Stimulated activated CD4-positive, alpha-beta T cell treated with anti-CD3 and anti-CD28 coated beads, Interleukin-15, amount 100 ng/mL, for 48 hours (primary cell): ENCODE data around the gene ADAM11.
"Not testable (repeated sequence)": the region's sequence is repeated elsewhere in the genome, so short reads cannot be mapped to it uniquely, and the experiment has no call there.

Experiments used
- DNase-seq, 2 donors: peaks; one replicate each; pipeline ENCODE4 v3.0.0-alpha.2; 2020; ENCODE audit warnings: low read depth in 2 of 2

Gene ADAM11, protein sequence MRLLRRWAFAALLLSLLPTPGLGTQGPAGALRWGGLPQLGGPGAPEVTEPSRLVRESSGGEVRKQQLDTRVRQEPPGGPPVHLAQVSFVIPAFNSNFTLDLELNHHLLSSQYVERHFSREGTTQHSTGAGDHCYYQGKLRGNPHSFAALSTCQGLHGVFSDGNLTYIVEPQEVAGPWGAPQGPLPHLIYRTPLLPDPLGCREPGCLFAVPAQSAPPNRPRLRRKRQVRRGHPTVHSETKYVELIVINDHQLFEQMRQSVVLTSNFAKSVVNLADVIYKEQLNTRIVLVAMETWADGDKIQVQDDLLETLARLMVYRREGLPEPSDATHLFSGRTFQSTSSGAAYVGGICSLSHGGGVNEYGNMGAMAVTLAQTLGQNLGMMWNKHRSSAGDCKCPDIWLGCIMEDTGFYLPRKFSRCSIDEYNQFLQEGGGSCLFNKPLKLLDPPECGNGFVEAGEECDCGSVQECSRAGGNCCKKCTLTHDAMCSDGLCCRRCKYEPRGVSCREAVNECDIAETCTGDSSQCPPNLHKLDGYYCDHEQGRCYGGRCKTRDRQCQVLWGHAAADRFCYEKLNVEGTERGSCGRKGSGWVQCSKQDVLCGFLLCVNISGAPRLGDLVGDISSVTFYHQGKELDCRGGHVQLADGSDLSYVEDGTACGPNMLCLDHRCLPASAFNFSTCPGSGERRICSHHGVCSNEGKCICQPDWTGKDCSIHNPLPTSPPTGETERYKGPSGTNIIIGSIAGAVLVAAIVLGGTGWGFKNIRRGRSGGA

DNA sequence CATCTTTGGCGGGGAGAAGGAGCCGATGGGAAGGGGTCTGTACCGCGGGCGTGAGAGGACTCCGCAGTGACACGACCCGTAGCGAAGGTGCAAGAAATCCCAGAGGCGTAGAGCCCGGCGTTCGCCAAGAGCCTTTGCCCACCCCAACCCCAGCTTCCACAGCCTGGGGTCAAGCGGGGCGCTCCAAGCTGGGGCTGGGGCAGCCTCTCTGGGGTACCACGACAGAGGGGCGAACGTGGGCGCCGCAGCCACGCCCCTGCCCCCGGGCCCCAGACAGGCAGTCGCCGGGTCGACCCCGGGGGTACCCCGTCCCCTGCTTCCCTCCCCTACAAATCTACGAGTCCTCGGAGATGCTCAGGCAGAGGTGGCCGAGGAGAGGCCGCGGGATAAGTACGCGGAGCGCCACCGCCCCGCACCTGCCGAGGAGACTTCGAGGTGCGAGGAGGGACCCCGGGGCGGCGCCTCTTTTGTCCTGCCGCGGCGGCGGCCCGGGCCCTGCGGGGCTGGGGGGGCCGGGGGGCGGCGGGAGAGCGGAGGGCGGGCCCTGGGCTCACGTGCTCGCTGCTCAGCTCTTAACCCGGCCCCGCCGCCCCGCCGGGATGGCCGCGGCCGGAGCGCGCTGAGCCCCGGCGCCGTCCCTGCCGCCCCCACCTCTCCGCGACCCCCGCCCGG is at the start of gene ADAM11:
TSS of gene ADAM11 (plus strand) at position 575 of the 672 bp plus-strand sequence. CDS start 212 bp downstream, outside the sequence.
- no peak for DNase-seq

- DNase-seq, result no peak
Observed at GRCh38 chr17:44719444-44719843, 39.3 kb upstream of the ADAM11 start.

- no peak for DNase-seq
Observed at GRCh38 chr17:44722254-44722653, 36.5 kb upstream of the ADAM11 start.

DNA sequence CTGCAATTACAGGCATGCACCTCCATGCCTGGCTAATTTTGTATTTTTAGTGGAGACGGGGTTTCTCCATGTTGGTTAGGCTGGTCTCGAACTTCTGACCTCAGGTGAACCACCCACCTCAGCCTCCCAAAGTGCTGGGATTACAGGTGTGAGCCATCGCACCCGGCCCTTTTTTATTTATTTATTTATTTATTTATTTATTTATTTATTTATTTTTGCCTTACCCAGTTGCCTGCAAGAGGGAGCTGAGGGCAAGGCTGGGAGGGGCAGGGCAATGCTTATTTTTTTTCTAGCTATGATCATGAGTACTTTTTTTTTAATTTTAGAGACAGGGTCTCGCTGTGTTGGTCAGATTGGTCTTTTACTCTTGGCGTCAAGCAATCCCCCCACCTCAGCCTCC is 32.7 kb upstream of the ADAM11 start:
- not testable (repeated sequence) for DNase-seq

GRCh38 chr17:44733753-44734152 is 25.0 kb upstream of the ADAM11 start:
- no peak for DNase-seq

- DNase-seq, result no peak
Observed at GRCh38 chr17:44734272-44734671, 24.5 kb upstream of the ADAM11 start.

DNA sequence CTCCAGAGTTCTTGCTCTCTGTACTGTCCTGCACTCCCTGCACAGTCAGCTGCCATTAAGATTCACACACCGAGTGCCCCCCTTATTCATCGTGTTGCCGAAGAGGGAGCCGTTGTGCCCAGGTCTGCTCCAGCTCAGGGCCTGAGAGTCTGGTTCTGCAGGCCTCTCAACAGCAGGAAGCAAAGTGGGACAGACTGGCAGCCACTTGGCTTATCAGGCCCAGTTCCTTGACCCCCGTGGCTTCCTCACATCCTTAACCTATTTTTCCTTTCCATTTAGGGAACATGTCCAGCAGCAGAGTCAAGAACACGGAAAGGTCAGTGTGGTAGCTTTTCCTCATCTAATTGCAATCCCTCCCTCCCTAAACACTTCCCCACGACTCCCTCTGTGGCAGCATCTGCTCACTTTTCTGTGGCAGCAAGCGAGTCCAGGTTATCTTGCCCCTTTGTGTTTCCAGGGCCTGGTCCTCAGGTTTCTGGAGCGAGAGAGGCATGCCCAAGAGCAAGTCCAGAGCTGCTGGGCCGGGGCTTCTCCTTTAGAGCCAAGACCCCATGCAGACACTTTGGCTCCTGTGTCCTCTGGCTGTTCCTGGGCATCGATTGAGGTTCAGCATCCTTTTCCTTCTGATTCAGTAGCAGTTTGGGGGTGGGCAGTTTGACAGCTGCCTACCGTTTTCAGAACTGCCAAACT is 22.1 kb upstream of the ADAM11 start:
- no peak for DNase-seq

- DNase-seq, result no peak
Observed at GRCh38 chr17:44738214-44738906, 20.4 kb upstream of the ADAM11 start.

DNA sequence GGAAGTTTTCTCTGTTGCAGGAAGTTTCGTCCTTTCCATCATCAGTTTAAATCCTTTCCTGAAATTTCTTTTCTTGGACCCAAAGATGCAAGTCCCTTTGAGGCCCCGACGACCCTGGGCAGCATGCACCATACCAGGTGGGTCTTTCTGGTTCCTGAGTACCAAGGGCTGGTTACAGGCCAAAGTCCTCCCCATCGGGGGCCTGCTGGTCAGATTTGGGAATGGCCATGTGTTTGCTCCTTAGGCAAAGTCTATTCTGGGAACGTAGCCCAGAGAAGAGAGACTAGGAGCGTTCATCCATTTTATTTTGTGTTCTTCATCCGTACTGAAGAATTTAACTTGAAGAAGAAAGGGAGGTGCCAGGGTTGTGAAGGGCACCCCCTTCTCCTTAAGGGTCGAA is 17.5 kb upstream of the ADAM11 start:
- no peak for DNase-seq

GRCh38 chr17:44745301-44745700 is 13.5 kb upstream of the ADAM11 start:
- DNase-seq, result no peak

- not testable (repeated sequence) for DNase-seq
Observed at GRCh38 chr17:44745738-44746137, 13.1 kb upstream of the ADAM11 start.

GRCh38 chr17:44747566-44747965 is 11.2 kb upstream of the ADAM11 start:
- DNase-seq, result no peak

DNA sequence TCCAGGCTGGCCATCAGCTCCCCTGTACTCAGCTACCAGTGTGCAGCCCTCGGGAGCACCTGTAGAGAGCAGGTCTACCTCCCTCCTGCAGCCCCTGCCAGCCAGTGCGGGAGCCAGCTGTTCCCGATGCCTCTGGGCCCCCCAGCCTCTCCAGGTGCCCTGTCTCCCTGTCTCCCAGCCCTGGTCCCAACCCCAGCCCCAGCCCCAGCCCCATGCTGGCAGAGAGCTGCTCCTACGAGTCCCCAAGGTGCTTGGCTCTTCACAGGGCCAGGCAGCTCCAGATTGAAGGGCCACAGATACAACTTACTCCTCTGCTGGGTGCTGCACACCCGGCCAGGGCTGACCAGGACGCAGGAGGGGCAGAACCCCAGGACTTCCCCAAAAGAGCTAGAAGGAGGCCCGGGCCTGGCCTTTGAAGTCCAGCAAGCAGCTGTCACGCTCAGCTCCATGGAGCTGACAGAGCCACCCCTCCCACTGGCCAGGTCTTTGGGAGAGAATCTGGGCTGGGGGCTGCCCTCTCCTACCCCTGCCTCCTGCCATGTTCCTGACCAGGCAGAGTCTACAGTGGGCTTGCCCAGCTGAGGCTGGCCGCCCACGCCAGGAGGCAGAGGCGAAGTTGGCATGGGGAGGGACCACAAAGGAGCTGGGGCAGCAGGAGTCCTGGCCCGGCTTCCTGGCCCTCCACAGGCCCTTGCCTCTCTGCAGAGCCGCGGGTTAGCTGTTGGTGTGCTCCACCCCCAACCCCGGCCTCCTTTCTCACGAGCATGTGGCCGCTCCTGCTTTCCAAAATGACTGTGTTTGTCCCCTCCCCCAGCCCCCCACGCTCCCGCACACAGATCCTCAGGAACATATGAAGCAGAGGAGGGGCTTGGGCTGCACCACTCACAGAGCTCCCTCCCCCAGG is 9.5 kb upstream of the ADAM11 start:
- DNase-seq, result no peak

GRCh38 chr17:44749980-44750318 is 8.8 kb upstream of the ADAM11 start:
- no peak for DNase-seq

GRCh38 chr17:44751331-44751730 is 7.5 kb upstream of the ADAM11 start:
- no peak for DNase-seq

DNA sequence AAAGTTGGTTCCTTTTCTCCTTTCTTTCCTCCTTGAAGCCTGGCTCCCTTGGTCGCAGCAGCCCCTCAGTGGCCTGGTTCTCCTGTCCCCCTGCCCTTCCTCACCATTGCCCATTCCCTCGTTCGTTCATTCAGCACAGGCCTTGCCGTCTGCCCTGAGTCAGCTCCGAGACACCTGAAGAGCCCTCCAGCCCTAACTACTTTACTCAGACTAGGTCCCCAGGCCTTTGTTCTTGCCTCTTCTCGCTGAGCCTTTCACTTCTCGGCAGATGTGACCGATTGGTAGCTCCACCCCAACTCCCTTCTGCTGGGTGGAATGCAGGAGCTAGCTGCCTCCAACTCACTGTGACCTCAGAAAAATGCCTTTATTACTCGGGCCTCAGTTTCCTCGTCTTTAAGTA is 7.0 kb upstream of the ADAM11 start:
- no peak for DNase-seq

GRCh38 chr17:44752953-44753861 is 5.6 kb upstream of the ADAM11 start:
- DNase-seq, result no peak

- DNase-seq, result no peak
Observed at GRCh38 chr17:44754276-44754675, 4.5 kb upstream of the ADAM11 start.

GRCh38 chr17:44755180-44755579 is 3.6 kb upstream of the ADAM11 start:
- not testable (repeated sequence) for DNase-seq
